ENCODE data around the gene NUP93. TPM values are rescaled to one million over a fixed set of nuclear protein-coding genes. Genes with fewer than 3 reads are reported as not detected.

Gene NUP93
- total and polyA plus RNA-seq, 2 of the 8 experiments (the other 6 are each of a cell fraction or from before 2014, with no cell fraction given), result 147 to 201 TPM

GRCh38 chr16:56708525-56709442 is 21.1 kb upstream of the NUP93 start (continued):
- no peak for TF ChIP-seq CTCF (IDR thresholded peaks at IDR 0.05; ENCODE audit: control extremely low read depth in 1 of 3, insufficient read depth in 1 of 3, low read depth in 1 of 3, low read length in 3 of 3)
- no peak for TF ChIP-seq GTF2F1 (IDR thresholded peaks at IDR 0.05; ENCODE audit: borderline replicate concordance, low read depth, low read length)

All from H1 (cell line).